GM21737 (cell line): ENCODE measurements around the gene LRCH1.

ENCODE experiments used
- ATAC-seq: cut with Tn5 transposase; IDR thresholded peaks from one replicate; pipeline ENCODE4 v1.9.1; 2021; ENCODE audit warnings: mild to moderate bottlenecking, moderate library complexity; ENCODE audit not compliant: unreplicated experiment

The LRCH1 gene

GRCh38 chr13:46632176-46632575 lies 79.2 kb downstream of the LRCH1 start:
- ATAC-seq = no peak

GRCh38 chr13:46633416-46633815 lies 80.4 kb downstream of the LRCH1 start:
- no peak for ATAC-seq

GRCh38 chr13:46636451-46636850 lies 83.5 kb downstream of the LRCH1 start:
- ATAC-seq = no peak

GRCh38 chr13:46637213-46637612 lies 84.2 kb downstream of the LRCH1 start:
- ATAC-seq = no peak

GRCh38 chr13:46638262-46638661 lies 85.3 kb downstream of the LRCH1 start:
- no peak for ATAC-seq

- ATAC-seq = peak; percentile 92
Measured at GRCh38 chr13:46639033-46639981, 86.3 kb downstream of the LRCH1 start.

- no peak for ATAC-seq
Measured at GRCh38 chr13:46640843-46641242, 87.9 kb downstream of the LRCH1 start.

- ATAC-seq = no peak
Measured at GRCh38 chr13:46641274-46642081, 88.5 kb downstream of the LRCH1 start.

GRCh38 chr13:46642254-46642653 lies 89.3 kb downstream of the LRCH1 start:
- no peak for ATAC-seq

GRCh38 chr13:46643165-46643777 lies 90.3 kb downstream of the LRCH1 start:
- no peak for ATAC-seq

- ATAC-seq = no peak
Measured at GRCh38 chr13:46644816-46645215, 91.8 kb downstream of the LRCH1 start.

GRCh38 chr13:46647512-46648065 lies 94.6 kb downstream of the LRCH1 start:
- ATAC-seq = no peak

GRCh38 chr13:46648166-46648607 lies 95.2 kb downstream of the LRCH1 start:
- ATAC-seq = peak; percentile 84

GRCh38 chr13:46649816-46650215 lies 96.8 kb downstream of the LRCH1 start:
- no peak for ATAC-seq

- no peak for ATAC-seq
Measured at GRCh38 chr13:46654951-46655350, 102.0 kb downstream of the LRCH1 start.

GRCh38 chr13:46655377-46656180 lies 102.6 kb downstream of the LRCH1 start:
- no peak for ATAC-seq

GRCh38 chr13:46656786-46657185 lies 103.8 kb downstream of the LRCH1 start:
- peak; percentile 57 for ATAC-seq

GRCh38 chr13:46659413-46660065 lies 106.6 kb downstream of the LRCH1 start:
- ATAC-seq = no peak

GRCh38 chr13:46660416-46660815 lies 107.4 kb downstream of the LRCH1 start:
- ATAC-seq = no peak

- ATAC-seq = no peak
Measured at GRCh38 chr13:46660857-46661256, 107.9 kb downstream of the LRCH1 start.
